Stimulated activated CD8-positive, alpha-beta memory T cell treated with anti-CD3 and anti-CD28 coated beads, Interleukin-15, amount 100 ng/mL, for 24 hours (primary cell): Measurements from ENCODE around the gene PREX1.
"Not testable (repeated sequence)": the region's sequence is repeated elsewhere in the genome, so short reads cannot be mapped to it uniquely, and the experiment has no call there.

ENCODE experiments used
- DNase-seq: peaks from one replicate; pipeline ENCODE4 v3.0.0-alpha.2; 2020; ENCODE audit warnings: low read depth

PREX1 gene

GRCh38 chr20:48847498-48848205 lies 19.9 kb upstream of the PREX1 start:
- no peak for DNase-seq

- no peak for DNase-seq
These were observed 19.0 kb upstream of the PREX1 start for GRCh38 chr20:48846516-48847492.

GRCh38 chr20:48845721-48846306 lies 18.0 kb upstream of the PREX1 start:
- no peak for DNase-seq

- DNase-seq: no peak
These were observed 17.2 kb upstream of the PREX1 start for GRCh38 chr20:48844996-48845395.

GRCh38 chr20:48843896-48844295 lies 16.1 kb upstream of the PREX1 start:
- DNase-seq: not testable (repeated sequence)

GRCh38 chr20:48843057-48843806 lies 15.4 kb upstream of the PREX1 start:
- DNase-seq: no peak

- DNase-seq: no peak
These were observed 14.2 kb upstream of the PREX1 start for GRCh38 chr20:48841875-48842529.

- DNase-seq: no peak
These were observed 13.5 kb upstream of the PREX1 start for GRCh38 chr20:48841196-48841874.

- DNase-seq: no peak
These were observed 11.5 kb upstream of the PREX1 start for GRCh38 chr20:48839154-48839917.

GRCh38 chr20:48837014-48837413 lies 9.2 kb upstream of the PREX1 start:
- no peak for DNase-seq

- DNase-seq: no peak
These were observed 7.6 kb upstream of the PREX1 start for GRCh38 chr20:48835390-48835789.

- DNase-seq: no peak
These were observed 6.5 kb upstream of the PREX1 start for GRCh38 chr20:48834278-48834677.

- no peak for DNase-seq
These were observed 4.6 kb upstream of the PREX1 start for GRCh38 chr20:48832405-48832730.

- DNase-seq: no peak
These were observed 4.1 kb upstream of the PREX1 start for GRCh38 chr20:48831718-48832404.

GRCh38 chr20:48830826-48831318 lies 3.1 kb upstream of the PREX1 start:
- DNase-seq: no peak

- no peak for DNase-seq
These were observed 2.1 kb upstream of the PREX1 start for GRCh38 chr20:48829940-48830339.

GRCh38 chr20:48828734-48829460 lies 1.1 kb upstream of the PREX1 start:
- no peak for DNase-seq

- no peak for DNase-seq
These were observed 672 bp downstream of the PREX1 start for GRCh38 chr20:48826883-48827771.
